Fibroblast of lung (primary cell): ENCODE results near the gene PPP3R1. TPM values are rescaled to one million over a fixed set of nuclear protein-coding genes. Genes with fewer than 3 reads are reported as not detected.
A peak's percentile ranks its signal among the peaks of the same experiment; 100 is the strongest.

Experiments used
- DNase-seq, 2 donors: peaks; one replicate each; pipeline versions ENCODE4 v3.0.0 to v3.0.0-alpha.2; 2010; ENCODE audit warnings: low read depth in 2 of 2
- H2AFZ ChIP-seq: 2 replicates; pipeline ENCODE4 v1.5.1; 2012; ENCODE audit warnings: low read length, control low read depth, inconsistent platforms
- H3K27ac ChIP-seq: 2 replicates; pipeline ENCODE4 v1.5.1; 2011; ENCODE audit warnings: low read length, control low read depth; ENCODE audit not compliant: insufficient read depth
- H3K27me3 ChIP-seq: 2 replicates; pipeline ENCODE4 v1.5.1; 2011; ENCODE audit warnings: mild to moderate bottlenecking, low read length; ENCODE audit not compliant: control insufficient read depth, insufficient read depth
- H3K36me3 ChIP-seq: 2 replicates; pipeline ENCODE4 v1.5.1; 2011; ENCODE audit warnings: low read length; ENCODE audit not compliant: control insufficient read depth, insufficient read depth
- H3K4me1 ChIP-seq: 2 replicates; pipeline ENCODE4 v1.5.1; 2011; ENCODE audit warnings: low read length; ENCODE audit not compliant: control insufficient read depth, insufficient read depth; ENCODE audit errors: extremely low read depth
- H3K4me2 ChIP-seq: 2 replicates; pipeline ENCODE4 v1.5.1; 2011; ENCODE audit warnings: low read length, control low read depth; ENCODE audit not compliant: insufficient read depth; ENCODE audit errors: extremely low read depth
- H3K4me3 ChIP-seq, 4 experiments: fragments of 200-600 bp in 1 of 4; sonication (generic) in 1 of 4; replicated peaks in 1 of 4; 2 replicates each; pipeline ENCODE4 v1.5.1; 2011 to 2016; ENCODE audit warnings: low read length in 4 of 4, low read depth in 3 of 4, mild to moderate bottlenecking in 3 of 4, control low read depth in 2 of 4, inconsistent platforms in 1 of 4, mixed read lengths in 1 of 4; ENCODE audit not compliant: insufficient read depth in 1 of 4; ENCODE audit errors: control extremely low read depth in 1 of 4
- H3K79me2 ChIP-seq: 2 replicates; pipeline ENCODE4 v1.5.1; 2012; ENCODE audit warnings: mild to moderate bottlenecking, low read length, inconsistent platforms; ENCODE audit not compliant: control insufficient read depth, insufficient read depth
- H3K9ac ChIP-seq: 2 replicates; pipeline ENCODE4 v1.5.1; 2011; ENCODE audit warnings: mild to moderate bottlenecking, low read length, control low read depth; ENCODE audit not compliant: insufficient read depth
- H3K9me3 ChIP-seq: 2 replicates; pipeline ENCODE4 v1.5.1; 2012; ENCODE audit warnings: low read depth, low read length; ENCODE audit not compliant: control insufficient read depth, insufficient read depth
- H4K20me1 ChIP-seq: 2 replicates; pipeline ENCODE4 v1.5.1; 2011; ENCODE audit warnings: low read length; ENCODE audit not compliant: control insufficient read depth, insufficient read depth; ENCODE audit errors: extremely low read depth
- EZH2 ChIP-seq: IDR thresholded peaks from 2 replicates; pipeline ENCODE4 v1.5.1; 2012; ENCODE audit warnings: low read length, control low read depth, mild to moderate bottlenecking; ENCODE audit errors: missing control alignments
- polyA plus RNA-seq, 2 donors: library from polyadenylated mRNA; depleted of rRNA in 1 of 2; stranded (reverse) in 1 of 2; unstranded in 1 of 2; fragments of >200 nt; gene quantifications; 2 replicates each; pipeline ENCODE4 v1.2.1, GENCODE V29; 2011 to 2012; ENCODE audit warnings: missing spikeins in 1 of 2
- total RNA-seq: library from RNA; depleted of rRNA; stranded (reverse); fragments of >200 nt; gene quantifications from 2 replicates; pipeline ENCODE4 v1.2.1, GENCODE V29; 2014
- TF ChIP-seq, protein P1 (sequence below), 2 donors: IDR thresholded peaks in 1 of 2; conservative IDR thresholded peaks in 1 of 2; 1 replicate in 1 of 2; 2 replicates in 1 of 2; pipeline ENCODE4 v1.5.1; 2011 to 2012; ENCODE audit warnings: low read length in 2 of 2, control low read depth in 1 of 2, inconsistent platforms in 1 of 2, low read depth in 1 of 2, mild to moderate bottlenecking in 1 of 2

Gene PPP3R1
- total and polyA plus RNA-seq, 2 donors (not counting 1 experiment from before 2014, with no cell fraction given): 22.8 to 51.3 TPM

DNA sequence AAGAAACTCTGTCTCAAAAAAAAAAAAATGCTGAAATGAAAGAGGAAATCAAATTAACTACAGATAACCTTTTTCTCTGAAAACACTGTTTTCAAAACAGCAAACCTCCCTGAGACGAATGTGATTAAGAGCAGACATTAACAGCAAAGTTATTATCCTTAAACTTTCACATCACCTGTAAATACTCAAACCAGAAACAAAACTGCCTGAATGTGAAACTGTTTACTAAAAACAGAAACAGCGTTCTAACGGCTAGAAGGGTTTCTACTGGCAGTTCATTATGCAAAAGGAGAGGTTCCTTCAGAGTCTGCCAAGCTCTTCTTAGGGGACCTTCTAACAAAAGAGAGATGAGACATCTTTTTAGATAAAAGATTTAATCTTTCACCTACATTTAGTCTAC lies 48.7 kb downstream of the PPP3R1 start:
- Histone ChIP-seq H3K36me3 (no peaks in the 10 kb centered on the region), H3K9me3 (no peaks in the 10 kb centered on the region), H2AFZ (no peak overlapping the region), H3K4me3 (peak overlapping the region in 1 of 4 experiments; percentile 11), H3K4me1 (no peaks in the 10 kb centered on the region), H3K4me2 (peak overlapping the region; percentile 28), H3K9ac (no peak overlapping the region), H4K20me1 (no peaks in the 10 kb centered on the region), H3K27me3 (no peaks in the 10 kb centered on the region), H3K79me2 (peaks cover 79% of the 10 kb centered on the region), H3K27ac (no peak overlapping the region)
- DNase-seq: no peak
- no peak for TF ChIP-seq EZH2
- TF ChIP-seq, protein P1, sequence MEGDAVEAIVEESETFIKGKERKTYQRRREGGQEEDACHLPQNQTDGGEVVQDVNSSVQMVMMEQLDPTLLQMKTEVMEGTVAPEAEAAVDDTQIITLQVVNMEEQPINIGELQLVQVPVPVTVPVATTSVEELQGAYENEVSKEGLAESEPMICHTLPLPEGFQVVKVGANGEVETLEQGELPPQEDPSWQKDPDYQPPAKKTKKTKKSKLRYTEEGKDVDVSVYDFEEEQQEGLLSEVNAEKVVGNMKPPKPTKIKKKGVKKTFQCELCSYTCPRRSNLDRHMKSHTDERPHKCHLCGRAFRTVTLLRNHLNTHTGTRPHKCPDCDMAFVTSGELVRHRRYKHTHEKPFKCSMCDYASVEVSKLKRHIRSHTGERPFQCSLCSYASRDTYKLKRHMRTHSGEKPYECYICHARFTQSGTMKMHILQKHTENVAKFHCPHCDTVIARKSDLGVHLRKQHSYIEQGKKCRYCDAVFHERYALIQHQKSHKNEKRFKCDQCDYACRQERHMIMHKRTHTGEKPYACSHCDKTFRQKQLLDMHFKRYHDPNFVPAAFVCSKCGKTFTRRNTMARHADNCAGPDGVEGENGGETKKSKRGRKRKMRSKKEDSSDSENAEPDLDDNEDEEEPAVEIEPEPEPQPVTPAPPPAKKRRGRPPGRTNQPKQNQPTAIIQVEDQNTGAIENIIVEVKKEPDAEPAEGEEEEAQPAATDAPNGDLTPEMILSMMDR (conservative IDR thresholded peaks at IDR 0.05 in 1 of 2, IDR thresholded peaks at IDR 0.05 in 1 of 2; ENCODE audit: low read depth in 1 of 2, low read length in 2 of 2): no peak

DNA sequence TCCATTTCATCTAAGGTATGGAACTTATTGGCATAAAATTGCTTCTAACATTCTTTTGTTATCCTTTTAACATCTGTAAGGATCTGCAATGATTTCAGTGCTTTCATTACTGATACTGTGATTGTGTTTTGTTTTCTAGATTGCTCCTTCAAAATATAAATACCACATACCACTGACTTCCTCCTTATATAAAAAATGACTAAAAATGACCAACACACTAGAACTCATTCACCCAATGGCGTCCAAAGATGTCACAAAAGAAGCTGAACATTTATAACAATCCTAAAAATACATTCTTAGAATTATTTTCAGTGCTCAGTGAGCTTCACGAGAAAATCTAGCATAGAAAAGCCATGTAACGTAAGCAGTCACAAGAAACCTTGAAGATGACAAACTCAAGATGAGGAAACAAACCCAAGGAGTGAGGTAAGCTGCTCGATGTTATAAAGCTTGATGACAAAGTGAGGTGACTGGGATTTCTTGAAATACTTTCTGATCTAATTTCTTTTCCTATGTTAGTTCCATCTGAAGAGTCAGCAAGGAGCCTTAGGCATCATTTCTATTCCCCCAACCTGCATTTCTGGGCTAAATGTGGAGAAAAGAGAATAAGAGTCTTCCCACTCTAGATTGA lies 52.1 kb downstream of the PPP3R1 start:
- no peak overlapping the region for H2AFZ ChIP-seq
- peaks cover under 1% of the 10 kb centered on the region for H3K4me1 ChIP-seq
- H3K4me2 ChIP-seq: no peak overlapping the region
- no peak overlapping the region for H3K4me3 ChIP-seq
- no peaks in the 10 kb centered on the region for H4K20me1 ChIP-seq
- no peak overlapping the region for H3K27ac ChIP-seq
- H3K79me2 ChIP-seq: peaks cover 65% of the 10 kb centered on the region
- H3K9me3 ChIP-seq: no peaks in the 10 kb centered on the region
- H3K9ac ChIP-seq: no peak overlapping the region
- DNase-seq: no peak
- H3K36me3 ChIP-seq: no peaks in the 10 kb centered on the region
- TF ChIP-seq, protein P1 (conservative IDR thresholded peaks at IDR 0.05 in 1 of 2, IDR thresholded peaks at IDR 0.05 in 1 of 2; ENCODE audit: low read depth in 1 of 2, low read length in 2 of 2): no peak
- TF ChIP-seq EZH2: no peak
- H3K27me3 ChIP-seq: no peaks in the 10 kb centered on the region

DNA sequence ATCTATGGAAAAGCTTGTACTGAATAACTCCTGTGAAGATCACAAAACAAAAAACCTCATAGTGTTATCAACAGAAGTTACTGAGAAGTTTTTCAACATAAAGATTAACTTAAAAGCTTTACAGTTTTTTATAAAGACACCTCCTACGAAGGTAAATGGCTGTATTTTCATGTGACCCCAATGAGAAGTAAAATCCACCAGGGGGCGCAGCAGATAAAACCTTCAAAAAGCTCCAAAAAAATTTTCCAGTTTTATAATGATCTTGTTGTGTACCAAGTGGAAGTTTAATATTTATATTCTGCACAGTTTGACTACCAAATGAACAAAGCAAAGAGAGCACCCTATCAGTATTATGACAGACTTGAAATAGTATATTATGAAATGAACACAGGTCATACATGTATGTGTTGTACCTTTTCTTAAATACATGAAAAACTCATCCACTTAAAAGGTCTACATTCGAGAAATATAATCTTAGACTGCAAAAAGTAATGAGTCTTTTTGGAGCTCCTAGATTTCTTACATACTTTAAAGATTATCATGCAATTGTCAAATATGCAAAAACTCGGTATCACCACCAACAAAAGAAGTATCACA lies 56.1 kb downstream of the PPP3R1 start:
- H3K9me3 ChIP-seq: no peaks in the 10 kb centered on the region
- H3K36me3 ChIP-seq: no peaks in the 10 kb centered on the region
- no peaks in the 10 kb centered on the region for H4K20me1 ChIP-seq
- H3K4me2 ChIP-seq: no peak overlapping the region
- H2AFZ ChIP-seq: no peak overlapping the region
- H3K4me1 ChIP-seq: peaks cover 11% of the 10 kb centered on the region
- peak; percentile 39 to 76 for DNase-seq
- H3K27me3 ChIP-seq: no peaks in the 10 kb centered on the region
- TF ChIP-seq EZH2: no peak
- TF ChIP-seq, protein P1 (conservative IDR thresholded peaks at IDR 0.05 in 1 of 2, IDR thresholded peaks at IDR 0.05 in 1 of 2; ENCODE audit: low read depth in 1 of 2, low read length in 2 of 2): peak; percentile 35 to 62
- H3K79me2 ChIP-seq: peaks cover 61% of the 10 kb centered on the region
- H3K9ac ChIP-seq: no peak overlapping the region
- no peak overlapping the region for H3K27ac ChIP-seq
- H3K4me3 ChIP-seq: no peak overlapping the region
